CD4-positive, alpha-beta T cell treated with Interleukin-4 for 1 hour (primary cell): ENCODE results near the gene P2RX5.
"Not testable (repeated sequence)": the region's sequence is repeated elsewhere in the genome, so short reads cannot be mapped to it uniquely, and the experiment has no call there.

Source experiments
- DNase-seq, 2 donors: peaks; one replicate each; pipeline ENCODE4 v3.0.0-alpha.2; 2020 to 2022

Gene P2RX5

GRCh38 chr17:3710951-3711383 is 15.0 kb upstream of the P2RX5 start:
- peak; percentile 84 to 91 for DNase-seq

- no peak for DNase-seq
Measured at GRCh38 chr17:3708366-3708765, 12.4 kb upstream of the P2RX5 start.

GRCh38 chr17:3705718-3705984 is 9.7 kb upstream of the P2RX5 start:
- DNase-seq, result not testable (repeated sequence)

DNA sequence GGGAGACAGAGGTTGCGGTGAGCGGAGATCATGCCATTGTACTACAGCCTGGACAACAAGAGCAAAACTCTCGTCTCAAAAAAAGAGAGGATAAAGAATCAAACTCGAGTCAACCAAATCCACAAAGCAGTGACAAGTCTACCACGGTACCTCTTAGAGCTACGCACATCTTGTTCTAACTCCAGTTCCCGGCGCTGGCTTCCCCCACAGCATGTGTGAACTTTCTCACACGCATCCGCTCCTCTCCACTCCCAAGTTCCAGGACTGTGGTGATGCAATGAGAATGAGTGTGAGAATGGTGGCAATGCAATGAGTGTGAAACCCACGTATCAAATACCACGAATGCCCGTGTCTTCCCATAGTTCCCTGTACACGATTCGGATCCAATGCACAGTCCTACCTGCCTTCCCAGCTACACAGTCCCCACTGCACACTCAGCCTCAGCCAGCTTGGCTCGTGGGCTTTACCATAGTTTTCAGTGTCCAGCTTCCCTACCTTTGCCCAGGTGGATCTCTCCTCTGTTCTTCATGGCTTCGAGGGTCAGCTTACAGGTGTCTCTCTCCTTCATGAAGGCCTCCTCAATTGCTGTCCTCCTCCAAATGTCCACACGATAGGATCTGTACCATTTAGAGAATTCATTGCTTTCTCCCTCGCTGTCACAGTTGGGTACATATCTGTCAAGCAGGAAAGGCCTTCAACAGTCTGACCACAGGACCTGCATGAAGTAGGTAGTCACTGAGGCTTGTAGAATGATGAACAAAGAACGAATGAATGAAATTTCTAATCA is 9.2 kb upstream of the P2RX5 start:
- no peak for DNase-seq

DNA sequence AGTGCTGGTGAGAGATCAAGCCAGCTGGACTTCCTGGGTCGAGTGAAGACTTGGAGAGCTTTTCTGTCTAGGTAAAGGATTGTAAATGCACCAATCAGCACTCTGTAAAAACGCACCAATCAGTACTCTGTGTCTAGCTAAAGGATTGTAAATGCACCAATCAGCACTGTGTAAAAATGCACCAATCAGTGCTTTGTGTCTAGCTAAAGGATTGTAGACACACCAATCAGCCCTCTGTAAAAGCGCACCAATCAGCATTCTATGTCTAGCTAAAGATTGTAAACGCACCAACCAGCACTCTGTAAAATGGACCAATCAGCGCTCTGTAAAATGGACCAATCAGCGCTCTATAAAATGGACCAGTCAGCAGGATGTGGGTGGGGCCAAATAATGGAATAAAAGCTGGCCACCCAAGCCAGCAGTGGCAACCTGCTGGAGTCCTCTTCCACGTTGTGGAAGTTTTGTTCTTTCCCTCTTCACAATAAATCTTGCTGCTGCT is 6.1 kb upstream of the P2RX5 start:
- DNase-seq, result not testable (repeated sequence)

DNA sequence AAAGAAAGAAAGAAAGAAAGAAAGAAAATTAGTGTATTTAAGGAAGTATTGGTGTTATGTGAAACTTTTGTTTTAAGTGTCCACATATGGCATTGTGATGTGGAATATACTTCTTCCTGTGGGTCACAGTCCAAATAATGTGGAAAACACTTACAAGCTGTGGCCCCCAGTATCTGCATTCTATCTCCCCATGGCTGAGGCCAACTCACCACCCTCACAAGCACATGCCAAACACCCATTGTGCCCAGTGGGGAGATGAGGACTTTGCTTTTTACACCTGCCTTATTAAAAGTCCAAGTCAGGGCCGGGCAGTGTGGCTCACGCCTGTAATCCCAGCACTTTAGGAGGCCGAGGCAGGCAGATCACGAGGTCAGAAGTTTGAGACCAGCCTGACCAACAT is 4.0 kb upstream of the P2RX5 start:
- no peak for DNase-seq

GRCh38 chr17:3698139-3698538 is 2.2 kb upstream of the P2RX5 start:
- no peak for DNase-seq

- no peak for DNase-seq
Measured at GRCh38 chr17:3697103-3697476, 1.1 kb upstream of the P2RX5 start.

DNA sequence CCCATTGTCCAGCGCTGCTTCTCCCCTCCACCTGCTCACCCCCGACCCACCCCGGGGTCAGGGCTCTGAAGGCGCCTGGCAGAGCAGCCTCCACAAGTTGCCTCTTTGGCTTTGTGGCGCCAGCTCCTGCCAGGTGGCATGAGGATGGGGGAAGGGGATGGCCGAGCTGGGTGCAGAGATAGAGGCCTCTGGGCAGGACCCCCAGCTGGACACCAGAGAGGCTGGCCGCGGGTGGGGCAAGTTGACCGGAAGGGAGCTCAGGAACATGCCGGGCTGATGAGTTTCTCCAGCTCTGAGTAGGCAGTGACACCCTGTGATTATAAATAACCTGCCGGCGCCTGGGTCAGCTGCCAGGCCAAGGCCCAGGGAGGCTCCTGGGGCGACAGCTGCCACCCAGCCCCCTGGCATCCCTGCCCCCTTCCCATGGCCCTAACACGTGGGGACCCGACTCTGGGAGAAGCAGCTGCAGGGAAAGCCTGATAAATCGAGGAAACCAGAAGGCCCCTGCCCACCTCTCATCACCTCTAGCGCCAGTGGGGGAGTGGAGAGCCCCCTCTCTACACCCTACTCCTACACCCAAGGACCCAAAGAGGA is 729 bp downstream of the P2RX5 start:
- no peak for DNase-seq

DNA sequence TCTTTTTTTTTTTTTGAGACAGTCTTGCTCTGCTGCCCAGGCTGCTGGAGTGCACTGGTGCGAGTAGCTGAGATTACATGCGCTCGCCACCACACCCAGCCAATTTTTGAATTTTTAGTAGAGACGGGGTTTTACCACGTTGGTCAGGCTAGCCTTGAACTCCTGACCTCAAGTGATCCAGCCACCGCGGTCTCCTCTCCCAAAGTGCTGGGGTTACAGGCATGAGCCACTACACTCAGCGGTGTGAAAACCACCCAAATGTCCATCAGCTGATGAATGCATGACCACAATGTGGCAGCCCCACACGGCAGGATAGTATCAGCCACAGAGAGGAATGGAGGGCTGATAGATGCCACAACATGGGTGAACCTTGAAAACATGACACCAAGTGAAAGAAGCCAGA is 2.1 kb downstream of the P2RX5 start:
- DNase-seq, result peak; percentile 42 to 62

DNA sequence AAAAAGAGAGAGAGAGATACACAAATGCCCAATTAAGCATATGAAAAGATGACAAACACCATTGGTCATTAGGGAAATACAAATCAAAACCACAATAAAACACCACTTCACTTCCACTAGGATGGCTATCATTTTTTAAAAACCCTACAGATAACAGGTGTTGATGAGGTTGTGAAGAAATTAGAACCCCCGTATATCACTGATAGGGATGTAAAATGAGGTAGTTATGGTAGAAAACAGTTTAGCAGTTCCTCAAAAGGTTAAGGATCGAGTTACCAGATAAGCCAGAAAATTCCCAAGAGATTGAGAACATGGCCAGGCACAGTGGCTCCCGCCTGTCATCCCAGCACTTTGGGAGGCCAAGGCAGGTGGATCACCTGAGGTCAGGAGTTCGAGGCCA is 2.8 kb downstream of the P2RX5 start:
- DNase-seq, result no peak

GRCh38 chr17:3692346-3692745 is 3.6 kb downstream of the P2RX5 start:
- no peak for DNase-seq

DNA sequence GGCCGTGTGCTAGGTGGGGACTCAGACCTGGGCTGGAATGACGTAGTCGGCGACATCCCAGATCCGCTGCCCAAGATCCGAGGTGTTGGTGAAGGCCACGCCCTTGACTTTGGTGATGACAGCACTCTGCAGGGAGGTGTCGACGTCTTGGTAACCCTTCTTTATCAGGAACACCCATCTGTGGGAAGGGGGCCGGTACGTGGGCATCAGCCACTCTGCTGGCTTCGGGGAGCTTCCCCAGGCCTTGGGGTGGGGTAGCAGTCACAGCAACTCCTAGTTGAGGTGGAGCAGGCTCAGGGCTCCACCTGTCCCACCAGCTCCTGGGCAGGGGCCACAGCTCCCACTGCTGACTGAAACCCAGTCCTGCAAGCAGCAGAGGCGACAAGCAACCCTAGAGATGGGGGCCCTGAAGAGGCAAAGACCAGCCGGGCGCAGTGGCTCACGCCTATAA is 4.3 kb downstream of the P2RX5 start:
- DNase-seq, result no peak

DNA sequence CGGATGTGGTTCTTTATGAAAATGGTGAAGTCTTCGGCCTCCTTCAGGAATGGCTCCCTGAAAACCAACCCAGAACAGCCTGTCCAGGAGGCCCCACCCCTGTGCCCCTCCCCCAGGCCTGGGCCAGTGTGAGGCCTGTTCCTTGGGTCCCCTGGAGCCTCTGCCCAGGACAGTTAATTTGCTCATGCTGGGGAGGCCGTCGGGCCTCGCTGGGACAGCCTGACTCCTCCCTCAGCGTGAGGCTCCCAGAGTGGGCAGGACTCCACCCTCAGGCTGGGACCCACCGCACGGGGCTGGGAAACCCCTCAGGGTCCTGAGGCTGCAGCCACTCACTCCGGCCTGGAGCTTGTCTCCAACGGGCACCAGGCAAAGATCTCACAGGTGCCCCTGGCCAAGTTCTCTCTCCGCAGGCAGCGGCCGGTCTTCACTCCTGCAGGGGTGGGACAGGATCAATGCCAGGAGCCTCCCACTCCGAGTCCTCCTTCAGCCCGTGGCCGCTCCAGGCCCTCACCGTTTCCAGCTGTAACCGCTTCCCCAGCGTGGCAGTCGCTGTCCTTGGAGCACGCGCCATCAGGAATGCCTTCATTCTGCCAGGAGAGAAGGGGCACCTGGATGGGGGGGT is 5.8 kb downstream of the P2RX5 start:
- no peak for DNase-seq

- no peak for DNase-seq
Measured at GRCh38 chr17:3689262-3690093, 6.5 kb downstream of the P2RX5 start.

DNA sequence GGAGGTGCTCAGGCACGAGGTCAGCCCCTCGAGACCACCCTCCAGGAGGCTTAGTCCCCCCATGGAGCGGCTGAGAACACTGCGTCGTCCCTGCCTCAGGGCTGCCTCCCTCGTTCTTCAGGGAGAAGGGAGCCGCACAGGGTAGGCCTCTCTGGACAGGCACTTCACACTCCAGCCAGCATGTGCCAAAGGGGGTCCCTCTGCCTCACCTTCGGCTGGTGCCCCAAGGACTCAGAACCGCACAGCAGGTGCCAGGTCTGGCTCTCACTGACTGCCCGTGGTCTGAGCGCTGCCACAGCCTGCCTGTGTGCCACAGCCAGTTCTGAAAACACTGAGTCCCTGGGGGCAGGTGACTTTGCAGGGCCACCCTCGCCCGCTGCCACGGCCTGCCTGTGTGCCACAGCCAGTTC is 7.1 kb downstream of the P2RX5 start:
- no peak for DNase-seq

DNA sequence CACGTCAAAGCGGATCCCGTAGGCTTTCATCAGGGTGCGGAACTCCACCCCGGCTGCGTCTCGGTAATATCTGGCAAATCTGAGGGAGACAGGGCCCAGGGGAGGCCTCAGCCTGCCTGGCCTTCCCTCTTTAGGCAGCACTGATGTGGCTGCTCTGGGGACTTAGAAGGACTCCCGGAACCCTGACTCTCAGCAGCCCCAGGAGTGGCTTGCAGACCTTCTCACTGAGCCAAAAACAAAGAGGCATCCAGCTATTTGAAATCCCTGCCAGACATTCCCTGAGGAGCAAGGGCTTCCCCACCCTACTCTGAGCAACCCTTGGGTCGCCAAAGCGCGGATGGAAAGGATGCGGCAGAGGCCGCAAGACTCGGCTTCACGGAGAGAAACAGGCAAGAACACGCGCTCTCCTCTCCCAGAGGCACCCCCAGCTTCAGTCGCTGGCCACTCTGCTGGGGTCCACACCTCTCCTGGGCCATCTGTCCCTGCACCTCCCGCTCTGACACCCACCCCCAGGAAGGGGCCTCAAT is 7.9 kb downstream of the P2RX5 start:
- DNase-seq, result no peak

GRCh38 chr17:3685174-3685573 is 10.8 kb downstream of the P2RX5 start:
- no peak for DNase-seq

GRCh38 chr17:3683054-3683511 is 12.9 kb downstream of the P2RX5 start:
- DNase-seq, result peak; percentile 64 to 67

DNA sequence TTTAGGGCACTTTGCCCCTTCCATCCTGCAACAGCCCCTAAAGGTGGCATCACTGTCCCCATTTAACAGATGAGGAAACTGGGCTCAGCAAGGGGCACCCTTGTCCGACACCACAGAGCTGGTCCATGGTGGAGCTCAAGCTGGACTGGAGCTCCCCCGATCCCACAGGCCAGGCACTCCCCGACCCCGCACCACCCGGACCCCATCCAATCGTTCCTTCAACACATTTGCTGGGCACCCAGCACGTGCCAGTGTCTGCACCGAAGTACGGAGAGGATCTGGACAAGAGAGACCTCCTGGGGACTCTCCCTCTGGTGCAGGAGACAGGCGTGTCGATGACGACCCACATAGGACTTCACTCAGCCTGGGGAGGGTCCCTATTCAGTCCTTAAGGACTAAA is 13.9 kb downstream of the P2RX5 start:
- no peak for DNase-seq

DNA sequence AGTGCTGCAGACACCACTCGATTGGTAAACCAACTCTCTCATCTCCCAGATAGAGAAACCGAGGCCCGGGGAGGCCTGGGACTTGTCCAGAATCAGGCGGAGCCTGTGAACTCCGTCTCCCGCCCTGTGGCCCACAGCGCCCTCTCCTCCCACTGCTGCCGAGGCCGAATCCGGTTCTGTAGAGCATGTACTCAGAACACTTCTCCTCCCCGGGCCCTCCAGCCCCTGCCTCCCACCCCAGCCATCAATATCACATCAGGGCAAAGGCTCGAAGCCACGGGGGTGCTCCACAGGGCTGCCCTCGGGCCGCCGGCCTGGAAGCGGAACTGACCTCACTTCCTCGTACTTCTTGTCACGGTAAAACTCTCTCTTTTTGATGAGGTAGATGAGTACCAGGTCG is 14.4 kb downstream of the P2RX5 start:
- no peak for DNase-seq

DNA sequence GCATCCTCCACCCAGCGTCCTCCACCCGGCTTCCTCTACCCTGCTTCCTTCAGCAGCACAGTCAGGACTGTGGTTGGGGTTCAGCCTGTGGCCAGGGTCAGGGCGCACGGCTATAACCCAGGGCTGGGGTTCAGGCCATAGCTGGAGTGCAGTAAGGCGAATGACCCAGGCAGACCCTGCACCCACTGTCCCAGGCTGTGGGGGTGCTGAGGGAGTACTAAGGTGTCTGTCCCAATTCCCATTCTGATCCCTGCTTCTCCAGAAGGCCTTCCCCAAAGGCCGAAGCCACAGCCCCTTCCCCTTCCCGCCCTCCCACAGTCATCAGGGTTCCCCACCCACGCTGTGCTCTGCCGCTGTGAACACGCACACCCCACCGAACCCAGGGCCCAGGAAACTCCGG is 14.9 kb downstream of the P2RX5 start:
- DNase-seq, result no peak

DNA sequence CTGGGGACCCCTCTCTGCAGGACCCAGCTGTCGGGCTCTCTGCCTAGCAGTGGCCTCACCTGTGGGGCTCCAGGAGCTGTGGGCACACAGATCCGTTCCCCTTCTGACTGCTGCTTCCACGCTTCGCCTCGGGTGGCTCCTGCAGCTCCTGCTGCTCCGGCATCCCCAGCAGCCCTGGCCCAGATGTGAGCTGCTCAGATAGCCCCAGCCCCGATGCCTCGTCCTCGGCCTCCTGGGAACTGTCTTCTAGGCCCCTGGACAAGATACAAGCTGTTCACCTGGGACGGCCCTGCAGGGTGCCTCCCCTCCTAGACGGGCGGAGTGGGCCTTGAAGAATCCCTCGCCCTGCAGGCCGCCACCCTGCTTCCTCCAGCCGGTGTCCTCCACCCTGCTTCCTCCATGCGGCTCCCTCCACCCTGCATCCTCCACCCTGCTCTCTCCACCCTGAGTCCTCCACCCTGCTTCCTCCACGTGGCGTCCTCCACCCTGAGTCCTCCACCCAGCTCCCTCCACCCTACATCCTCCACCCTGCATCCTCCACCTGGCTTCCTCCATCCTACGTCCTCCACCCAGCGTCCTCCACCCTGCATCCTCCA is 16.3 kb downstream of the P2RX5 start:
- no peak for DNase-seq
